ENCODE measurements around the gene ZER1. TPM values are rescaled to one million over a fixed set of nuclear protein-coding genes. Genes with fewer than 3 reads are reported as not detected.

ZER1 gene
- total RNA-seq, 1 experiment from 2014 or later = 10.2 TPM

Other genes starting within 250 kb of the ZER1 start
- gene SPTAN1, start 219.3 kb downstream of the ZER1 start, total RNA-seq (2014; rRNA removed; shearing (Covaris generic); ENCODE audit: low replicate concordance) = 82.6 and 111 TPM in 2 replicates
- gene DYNC2I2, start 115.1 kb downstream of the ZER1 start, total RNA-seq (2014; rRNA removed; shearing (Covaris generic); ENCODE audit: low replicate concordance) = 117 and 122 TPM in 2 replicates
- gene SET, start 82.7 kb downstream of the ZER1 start, total RNA-seq (2014; rRNA removed; shearing (Covaris generic); ENCODE audit: low replicate concordance) = 782 and 1,015 TPM in 2 replicates
- gene PKN3, start 69.4 kb downstream of the ZER1 start, total RNA-seq (2014; rRNA removed; shearing (Covaris generic); ENCODE audit: low replicate concordance) = 10.2 and 10.5 TPM in 2 replicates
- gene ZDHHC12, start 47.8 kb downstream of the ZER1 start, total RNA-seq (2014; rRNA removed; shearing (Covaris generic); ENCODE audit: low replicate concordance) = 22.7 and 26.6 TPM in 2 replicates
- gene TBC1D13, start 15.3 kb upstream of the ZER1 start, total RNA-seq (2014; rRNA removed; shearing (Covaris generic); ENCODE audit: low replicate concordance) = 1.8 and 2.0 TPM in 2 replicates
- gene ENDOG, start 46.6 kb upstream of the ZER1 start, total RNA-seq (2014; rRNA removed; shearing (Covaris generic); ENCODE audit: low replicate concordance) = 11.9 and 19.7 TPM in 2 replicates
- 9.8 and 36.3 TPM in 2 replicates for gene SPOUT1, start 57.9 kb upstream of the ZER1 start, total RNA-seq (2014; rRNA removed; shearing (Covaris generic); ENCODE audit: low replicate concordance)
- gene KYAT1, start 110.0 kb upstream of the ZER1 start, total RNA-seq (2014; rRNA removed; shearing (Covaris generic); ENCODE audit: low replicate concordance) = 9.6 and 17.8 TPM in 2 replicates
- gene LRRC8A, start 110.2 kb upstream of the ZER1 start, total RNA-seq (2014; rRNA removed; shearing (Covaris generic); ENCODE audit: low replicate concordance) = 13.8 and 19.1 TPM in 2 replicates
- gene PHYHD1, start 149.1 kb upstream of the ZER1 start, total RNA-seq (2014; rRNA removed; shearing (Covaris generic); ENCODE audit: low replicate concordance) = not detected in 2 replicates
- gene DOLK, start 175.7 kb upstream of the ZER1 start, total RNA-seq (2014; rRNA removed; shearing (Covaris generic); ENCODE audit: low replicate concordance) = 16.9 and 29.7 TPM in 2 replicates
- 14.5 and 22.4 TPM in 2 replicates for gene NUP188, start 175.8 kb upstream of the ZER1 start, total RNA-seq (2014; rRNA removed; shearing (Covaris generic); ENCODE audit: low replicate concordance)